HG02610 (cell line): ENCODE data around the gene WFIKKN1.

Experiments used
- ATAC-seq: cut with Tn5 transposase; IDR thresholded peaks from one replicate; pipeline ENCODE4 v1.9.1; 2021; ENCODE audit warnings: mild to moderate bottlenecking, moderate library complexity; ENCODE audit not compliant: unreplicated experiment

Gene WFIKKN1

GRCh38 chr16:630815-631405 is at the start of gene WFIKKN1:
Gene WFIKKN1 (plus strand): TSS chr16:630985. CDS start chr16:631254, 269 bp downstream.
- no peak for ATAC-seq

- no peak for ATAC-seq
Measured at GRCh38 chr16:582218-582613, 48.6 kb upstream of the WFIKKN1 start.

GRCh38 chr16:582614-583331 is 48.0 kb upstream of the WFIKKN1 start:
- ATAC-seq = no peak

- no peak for ATAC-seq
Measured at GRCh38 chr16:583470-583814, 47.3 kb upstream of the WFIKKN1 start.

- no peak for ATAC-seq
Measured at GRCh38 chr16:583815-584591, 46.8 kb upstream of the WFIKKN1 start.

GRCh38 chr16:585351-585750 is 45.4 kb upstream of the WFIKKN1 start:
- no peak for ATAC-seq

GRCh38 chr16:586047-586644 is 44.6 kb upstream of the WFIKKN1 start:
- no peak for ATAC-seq

- ATAC-seq = no peak
Measured at GRCh38 chr16:586645-587590, 43.9 kb upstream of the WFIKKN1 start.

- no peak for ATAC-seq
Measured at GRCh38 chr16:588639-588888, 42.2 kb upstream of the WFIKKN1 start.

GRCh38 chr16:588889-589657 is 41.7 kb upstream of the WFIKKN1 start:
- peak; percentile 71 for ATAC-seq

- peak; percentile 73 for ATAC-seq
Measured at GRCh38 chr16:589658-590187, 41.1 kb upstream of the WFIKKN1 start, which contains the start of gene RAB40C. Gene RAB40C (plus strand): TSS chr16:590066. CDS start chr16:590292, 226 bp downstream.

- ATAC-seq = no peak
Measured at GRCh38 chr16:590188-590814, 40.5 kb upstream of the WFIKKN1 start.

- ATAC-seq = no peak
Measured at GRCh38 chr16:590815-591200, 40.0 kb upstream of the WFIKKN1 start.

- ATAC-seq = no peak
Measured at GRCh38 chr16:591231-591630, 39.6 kb upstream of the WFIKKN1 start.

- ATAC-seq = no peak
Measured at GRCh38 chr16:591892-592517, 38.8 kb upstream of the WFIKKN1 start.

- ATAC-seq = no peak
Measured at GRCh38 chr16:592518-593306, 38.1 kb upstream of the WFIKKN1 start.

- no peak for ATAC-seq
Measured at GRCh38 chr16:593406-593805, 37.4 kb upstream of the WFIKKN1 start.

- ATAC-seq = no peak
Measured at GRCh38 chr16:593807-594206, 37.0 kb upstream of the WFIKKN1 start.
